GM13976 (cell line): ENCODE data around the gene SPRY2.

Experiments used
- DNase-seq: peaks from one replicate; pipeline ENCODE4 v3.0.0; 2012; ENCODE audit warnings: low spot score
- CTCF ChIP-seq: IDR thresholded peaks from 2 replicates; pipeline ENCODE4 v1.5.1; 2012; ENCODE audit warnings: borderline replicate concordance, mild to moderate bottlenecking; ENCODE audit not compliant: insufficient read depth; ENCODE audit errors: extremely low read depth, missing control alignments, control extremely low read depth
- in situ Hi-C: fragments of 300-500 bp; cut with MboI; formaldehyde crosslinking; loops from one replicate; pipeline ENCODE4 v1.12.0; 2022; ENCODE audit warnings: low sequenced_read_pairs, mixed read lengths, inconsistent platforms; ENCODE audit not compliant: unreplicated experiment

The SPRY2 gene

GRCh38 chr13:80329250-80329649 lies 11.7 kb downstream of the SPRY2 start:
- DNase-seq = no peak
- no peak for TF ChIP-seq CTCF
- in situ Hi-C loops = loop anchor here (25.0 kb wide), 1 partner anchor 683 kb away; no protein-coding TSS in a partner anchor

- TF ChIP-seq CTCF = no peak
- no peak for DNase-seq
- in situ Hi-C loops = no loop called here
These were observed 21.9 kb downstream of the SPRY2 start for GRCh38 chr13:80319004-80319403.

- in situ Hi-C loops = no loop called here
- no peak for TF ChIP-seq CTCF
These were observed 25.9 kb downstream of the SPRY2 start for GRCh38 chr13:80314711-80315653.

GRCh38 chr13:80313668-80314256 lies 27.2 kb downstream of the SPRY2 start:
- no peak for DNase-seq
- no peak for TF ChIP-seq CTCF

More at GRCh38 chr13:80314711-80315653, 25.9 kb downstream of the SPRY2 start:
- no peak for DNase-seq

GRCh38 chr13:80312967-80313366 lies 28.0 kb downstream of the SPRY2 start:
- in situ Hi-C loops = no loop called here
- no peak for DNase-seq
- no peak for TF ChIP-seq CTCF

More at GRCh38 chr13:80313668-80314256, 27.2 kb downstream of the SPRY2 start:
- in situ Hi-C loops = no loop called here

- in situ Hi-C loops = no loop called here
- no peak for TF ChIP-seq CTCF
- DNase-seq = no peak
These were observed 28.8 kb downstream of the SPRY2 start for GRCh38 chr13:80312012-80312704.
